WTC11 (cell line): ENCODE data around the gene IL12RB2.

Experiments
- CREM ChIP-seq: sonication (generic); formaldehyde crosslinking; IDR thresholded peaks from 2 replicates; pipeline ENCODE4 v1.8.1; 2022; ENCODE audit warnings: mild to moderate bottlenecking, missing genetic modification reagents, moderate library complexity
- CTCF ChIP-seq: fragments of 200-600 bp; IDR thresholded peaks from 2 replicates; pipeline ENCODE4 v1.8.0; 2022; ENCODE audit warnings: antibody characterized with exemption
- NR1H2 ChIP-seq: sonication (generic); formaldehyde crosslinking; IDR thresholded peaks from 2 replicates; pipeline ENCODE4 v1.9.0; 2021; ENCODE audit warnings: mild to moderate bottlenecking, moderate library complexity, missing genetic modification reagents
- RELA ChIP-seq: sonication (generic); formaldehyde crosslinking; IDR thresholded peaks from 2 replicates; pipeline ENCODE4 v1.8.1; 2022; ENCODE audit warnings: missing genetic modification reagents, mild to moderate bottlenecking, borderline replicate concordance
- TF ChIP-seq, protein P1 (sequence below): sonication (generic); formaldehyde crosslinking; IDR thresholded peaks from 2 replicates; pipeline ENCODE4 v1.8.1; 2023; ENCODE audit warnings: mild to moderate bottlenecking, moderate library complexity, missing genetic modification reagents

GRCh38 chr1:67355745-67356424 lies 48.2 kb downstream of the IL12RB2 start:
- TF ChIP-seq RELA (CRISPR knock-in tag) = no peak
- no peak for TF ChIP-seq CTCF
- TF ChIP-seq, protein P1, sequence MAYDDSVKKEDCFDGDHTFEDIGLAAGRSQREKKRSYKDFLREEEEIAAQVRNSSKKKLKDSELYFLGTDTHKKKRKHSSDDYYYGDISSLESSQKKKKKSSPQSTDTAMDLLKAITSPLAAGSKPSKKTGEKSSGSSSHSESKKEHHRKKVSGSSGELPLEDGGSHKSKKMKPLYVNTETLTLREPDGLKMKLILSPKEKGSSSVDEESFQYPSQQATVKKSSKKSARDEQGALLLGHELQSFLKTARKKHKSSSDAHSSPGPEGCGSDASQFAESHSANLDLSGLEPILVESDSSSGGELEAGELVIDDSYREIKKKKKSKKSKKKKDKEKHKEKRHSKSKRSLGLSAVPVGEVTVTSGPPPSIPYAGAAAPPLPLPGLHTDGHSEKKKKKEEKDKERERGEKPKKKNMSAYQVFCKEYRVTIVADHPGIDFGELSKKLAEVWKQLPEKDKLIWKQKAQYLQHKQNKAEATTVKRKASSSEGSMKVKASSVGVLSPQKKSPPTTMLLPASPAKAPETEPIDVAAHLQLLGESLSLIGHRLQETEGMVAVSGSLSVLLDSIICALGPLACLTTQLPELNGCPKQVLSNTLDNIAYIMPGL (CRISPR knock-in tag) = no peak
- TF ChIP-seq CREM (CRISPR knock-in tag) = no peak
- TF ChIP-seq NR1H2 (CRISPR knock-in tag) = no peak
